Breast epithelium (tissue), 3 donors: ENCODE measurements around the gene ADGRG4.

Experiments used
- POLR2AphosphoS5 ChIP-seq, 3 donors: sonication (generic); formaldehyde crosslinking; IDR thresholded peaks; one replicate each; pipeline ENCODE4 v1.6.1; 2017; ENCODE audit warnings: antibody characterized with exemption in 3 of 3
- TF ChIP-seq, protein P1 (sequence below), 3 donors: fragments of 450-650 bp; IDR thresholded peaks; one replicate each; pipeline ENCODE4 v1.5.1; 2016 to 2017; ENCODE audit warnings: antibody characterized with exemption in 3 of 3, mild to moderate bottlenecking in 3 of 3, moderate library complexity in 3 of 3

DNA sequence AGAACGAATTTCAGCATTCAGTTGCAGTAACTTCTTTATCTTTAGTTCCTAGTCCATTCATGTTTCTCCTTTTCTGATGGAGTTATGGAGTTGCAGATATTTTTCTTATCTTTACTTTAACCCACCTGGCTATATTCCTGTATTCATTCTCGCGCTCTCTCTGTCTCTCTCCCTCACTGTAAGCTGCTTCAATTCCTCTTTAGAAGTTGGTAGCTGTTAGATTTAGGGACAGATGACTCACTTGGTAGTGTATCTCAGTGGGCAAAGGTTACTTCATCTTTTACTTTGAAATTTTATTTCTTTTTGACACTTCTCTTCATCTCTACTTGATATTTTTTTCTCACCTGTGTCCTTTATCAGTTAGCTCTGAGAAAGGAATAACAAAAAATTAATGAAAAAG lies 137.4 kb downstream of the ADGRG4 start:
- TF ChIP-seq, protein P1, sequence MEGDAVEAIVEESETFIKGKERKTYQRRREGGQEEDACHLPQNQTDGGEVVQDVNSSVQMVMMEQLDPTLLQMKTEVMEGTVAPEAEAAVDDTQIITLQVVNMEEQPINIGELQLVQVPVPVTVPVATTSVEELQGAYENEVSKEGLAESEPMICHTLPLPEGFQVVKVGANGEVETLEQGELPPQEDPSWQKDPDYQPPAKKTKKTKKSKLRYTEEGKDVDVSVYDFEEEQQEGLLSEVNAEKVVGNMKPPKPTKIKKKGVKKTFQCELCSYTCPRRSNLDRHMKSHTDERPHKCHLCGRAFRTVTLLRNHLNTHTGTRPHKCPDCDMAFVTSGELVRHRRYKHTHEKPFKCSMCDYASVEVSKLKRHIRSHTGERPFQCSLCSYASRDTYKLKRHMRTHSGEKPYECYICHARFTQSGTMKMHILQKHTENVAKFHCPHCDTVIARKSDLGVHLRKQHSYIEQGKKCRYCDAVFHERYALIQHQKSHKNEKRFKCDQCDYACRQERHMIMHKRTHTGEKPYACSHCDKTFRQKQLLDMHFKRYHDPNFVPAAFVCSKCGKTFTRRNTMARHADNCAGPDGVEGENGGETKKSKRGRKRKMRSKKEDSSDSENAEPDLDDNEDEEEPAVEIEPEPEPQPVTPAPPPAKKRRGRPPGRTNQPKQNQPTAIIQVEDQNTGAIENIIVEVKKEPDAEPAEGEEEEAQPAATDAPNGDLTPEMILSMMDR (IDR thresholded peaks at IDR 0.05), result no peak
- no peak for TF ChIP-seq POLR2AphosphoS5 (IDR thresholded peaks at IDR 0.05)
